Neural cell (in vitro differentiated cells): Measurements from ENCODE around the gene CTDSP2. TPM values are rescaled to one million over a fixed set of nuclear protein-coding genes. Genes with fewer than 3 reads are reported as not detected.

Source experiments
- H2AFZ ChIP-seq: fragments of 200-600, 300-800 bp; sonication (generic), shearing (Covaris generic); 2 replicates; pipeline ENCODE4 v1.6.0; 2014; ENCODE audit warnings: low read depth, mild to moderate bottlenecking, antibody characterized with exemption, low read length, moderate library complexity
- H3F3A ChIP-seq: fragments of 200-600 bp; shearing (Covaris generic); 2 replicates; pipeline ENCODE4 v1.6.1; 2016; ENCODE audit warnings: mild to moderate bottlenecking, moderate library complexity, mixed read lengths, antibody characterized with exemption, low read length; ENCODE audit not compliant: insufficient read depth, poor library complexity, severe bottlenecking
- H3K27ac ChIP-seq: fragments of 200-600, 300-800 bp; sonication (generic), shearing (Covaris generic); 2 replicates; pipeline ENCODE4 v1.5.1; 2014; ENCODE audit warnings: mild to moderate bottlenecking, low read length, moderate library complexity
- H3K27me3 ChIP-seq: fragments of 300-800, 200-600 bp; sonication (generic), shearing (Covaris generic); 2 replicates; pipeline ENCODE4 v1.6.0; 2014; ENCODE audit warnings: mild to moderate bottlenecking, low read depth, low read length, moderate library complexity; ENCODE audit not compliant: insufficient read depth
- H3K36me3 ChIP-seq: fragments of 300-800, 200-600 bp; sonication (generic), shearing (Covaris generic); 2 replicates; pipeline ENCODE4 v1.5.1; 2014; ENCODE audit warnings: mild to moderate bottlenecking, antibody characterized with exemption, low read length, moderate library complexity; ENCODE audit not compliant: insufficient read depth
- H3K4me2 ChIP-seq: fragments of 300-800, 200-600 bp; sonication (generic), shearing (Covaris generic); 2 replicates; pipeline ENCODE4 v1.6.0; 2014; ENCODE audit warnings: mild to moderate bottlenecking, low read length
- H3K4me3 ChIP-seq: fragments of 300-800, 200-600 bp; sonication (generic), shearing (Covaris generic); 2 replicates; pipeline ENCODE4 v1.5.1; 2014; ENCODE audit warnings: mild to moderate bottlenecking, low read length, moderate library complexity
- H3K79me2 ChIP-seq: fragments of 200-600 bp; shearing (Covaris generic); replicated peaks from 2 replicates; pipeline ENCODE4 v1.6.0; 2014; ENCODE audit warnings: mild to moderate bottlenecking, low read length, moderate library complexity; ENCODE audit not compliant: insufficient read depth
- H3K9ac ChIP-seq: fragments of 300-800, 200-600 bp; sonication (generic), shearing (Covaris generic); 2 replicates; pipeline ENCODE4 v1.6.1; 2016; ENCODE audit warnings: mild to moderate bottlenecking, low read length, mixed read lengths
- H3K9me2 ChIP-seq: fragments of 200-600 bp; shearing (Covaris generic); 2 replicates; pipeline ENCODE4 v1.6.1; 2016; ENCODE audit warnings: mild to moderate bottlenecking, low read length, mixed read lengths; ENCODE audit not compliant: insufficient read depth
- H3K9me3 ChIP-seq: fragments of 200-600, 300-800 bp; sonication (generic), shearing (Covaris generic); 2 replicates; pipeline ENCODE4 v1.6.1; 2016; ENCODE audit warnings: mild to moderate bottlenecking, mixed run types, low read length, moderate library complexity, mixed read lengths
- H4K20me1 ChIP-seq: fragments of 200-600 bp; shearing (Covaris generic); 2 replicates; pipeline ENCODE4 v1.6.1; 2016; ENCODE audit warnings: mild to moderate bottlenecking, mixed run types; ENCODE audit not compliant: insufficient read depth
- CTCF ChIP-seq: fragments of 450-650 bp; IDR thresholded peaks from 2 replicates; pipeline ENCODE4 v1.5.1; 2014; ENCODE audit warnings: antibody characterized with exemption, mild to moderate bottlenecking, moderate library complexity; ENCODE audit not compliant: poor library complexity, severe bottlenecking
- EP300 ChIP-seq: fragments of 450-650 bp; conservative IDR thresholded peaks from 2 replicates; pipeline ENCODE4 v1.6.1; 2014; ENCODE audit warnings: antibody characterized with exemption, mild to moderate bottlenecking, moderate library complexity; ENCODE audit not compliant: poor library complexity, severe bottlenecking
- EZH2 ChIP-seq: fragments of 200-600, 300-800 bp; shearing (Covaris generic), sonication (generic); IDR thresholded peaks from 2 replicates; pipeline ENCODE4 v1.6.1; 2014; ENCODE audit warnings: antibody characterized with exemption, low read length, borderline replicate concordance, mild to moderate bottlenecking; ENCODE audit not compliant: insufficient read depth, poor library complexity, severe bottlenecking
- MXI1 ChIP-seq: fragments of 450-650 bp; conservative IDR thresholded peaks from 2 replicates; pipeline ENCODE4 v1.6.1; 2014; ENCODE audit warnings: antibody characterized with exemption, mild to moderate bottlenecking; ENCODE audit not compliant: poor library complexity, severe bottlenecking
- POLR2AphosphoS5 ChIP-seq: IDR thresholded peaks from 2 replicates; pipeline ENCODE4 v1.6.1; 2012
- RAD21 ChIP-seq: fragments of 450-650 bp; conservative IDR thresholded peaks from 2 replicates; pipeline ENCODE4 v1.6.1; 2014; ENCODE audit warnings: antibody characterized with exemption, mild to moderate bottlenecking, moderate library complexity
- REST ChIP-seq: IDR thresholded peaks from 2 replicates; pipeline ENCODE4 v1.6.1; 2012; ENCODE audit warnings: borderline replicate concordance
- SMC3 ChIP-seq: fragments of 450-650 bp; conservative IDR thresholded peaks from 2 replicates; pipeline ENCODE4 v1.6.1; 2014; ENCODE audit warnings: antibody characterized with exemption, mild to moderate bottlenecking, moderate library complexity; ENCODE audit not compliant: poor library complexity
- TAF1 ChIP-seq: IDR thresholded peaks from 2 replicates; pipeline ENCODE4 v1.6.1; 2012; ENCODE audit warnings: low read depth
- polyA plus RNA-seq: library from polyadenylated mRNA; depleted of rRNA; stranded (reverse); fragments of >200 nt; gene quantifications from 2 replicates; pipeline ENCODE4 v1.2.3, GENCODE V29; 2014

Gene CTDSP2
- polyA plus RNA-seq, 1 donor from 2014 or later, result 23.6 TPM

GRCh38 chr12:57865084-57865751 lies 18.7 kb upstream of the CTDSP2 start:
- H3K27ac ChIP-seq, result no peak overlapping the region
- TF ChIP-seq MXI1, result no peak
- no peak for TF ChIP-seq RAD21
- no peak for TF ChIP-seq EZH2
- no peak for TF ChIP-seq POLR2AphosphoS5
- no peaks in the 10 kb centered on the region for H3F3A ChIP-seq
- no peaks in the 10 kb centered on the region for H4K20me1 ChIP-seq
- no peaks in the 10 kb centered on the region for H3K79me2 ChIP-seq
- H2AFZ ChIP-seq, result no peak overlapping the region
- no peaks in the 10 kb centered on the region for H3K36me3 ChIP-seq
- H3K9ac ChIP-seq, result no peak overlapping the region
- peaks cover 11% of the 10 kb centered on the region for H3K27me3 ChIP-seq
- H3K9me2 ChIP-seq, result no peaks in the 10 kb centered on the region
- H3K4me2 ChIP-seq, result no peak overlapping the region
- no peak overlapping the region for H3K4me3 ChIP-seq
- no peaks in the 10 kb centered on the region for H3K9me3 ChIP-seq

GRCh38 chr12:57864442-57865083 lies 18.0 kb upstream of the CTDSP2 start:
- TF ChIP-seq EP300 (no peak), MXI1 (no peak), EZH2 (no peak), POLR2AphosphoS5 (no peak), REST (no peak), SMC3 (no peak), TAF1 (no peak), RAD21 (no peak), CTCF (no peak)
- H4K20me1 ChIP-seq, result no peaks in the 10 kb centered on the region
- H3K36me3 ChIP-seq, result no peaks in the 10 kb centered on the region
- H3K9me2 ChIP-seq, result no peaks in the 10 kb centered on the region
- H3K27me3 ChIP-seq, result peaks cover 11% of the 10 kb centered on the region
- no peaks in the 10 kb centered on the region for H3K79me2 ChIP-seq
- H3K27ac ChIP-seq, result no peak overlapping the region
- no peak overlapping the region for H3K4me3 ChIP-seq
- no peaks in the 10 kb centered on the region for H3F3A ChIP-seq
- no peaks in the 10 kb centered on the region for H3K9me3 ChIP-seq
- no peak overlapping the region for H3K9ac ChIP-seq
- H3K4me2 ChIP-seq, result no peak overlapping the region
- no peak overlapping the region for H2AFZ ChIP-seq
